ENCODE measurements around the gene RNF38.
"Not testable (repeated sequence)": the region's sequence is repeated elsewhere in the genome, so short reads cannot be mapped to it uniquely, and the experiment has no call there.

RNF38 gene

GRCh38 chr9:36328798-36329411 lies 71.2 kb downstream of the RNF38 start:
- DNase-seq = peak; percentile 71

GRCh38 chr9:36325081-36325828 lies 74.8 kb downstream of the RNF38 start:
- DNase-seq = no peak

GRCh38 chr9:36323926-36324325 lies 76.1 kb downstream of the RNF38 start:
- no peak for DNase-seq

GRCh38 chr9:36322462-36322861 lies 77.6 kb downstream of the RNF38 start:
- DNase-seq = no peak

- not testable (repeated sequence) for DNase-seq
These were observed 78.2 kb downstream of the RNF38 start for GRCh38 chr9:36321903-36322302.

GRCh38 chr9:36320466-36320865 lies 79.6 kb downstream of the RNF38 start:
- no peak for DNase-seq

- no peak for DNase-seq
These were observed 80.3 kb downstream of the RNF38 start for GRCh38 chr9:36319806-36320205.

GRCh38 chr9:36319183-36319582 lies 80.9 kb downstream of the RNF38 start:
- DNase-seq = no peak

GRCh38 chr9:36318212-36318802 lies 81.8 kb downstream of the RNF38 start:
- DNase-seq = no peak

- no peak for DNase-seq
These were observed 82.3 kb downstream of the RNF38 start for GRCh38 chr9:36317766-36318165.

- no peak for DNase-seq
These were observed 83.3 kb downstream of the RNF38 start for GRCh38 chr9:36316611-36317317.

GRCh38 chr9:36316049-36316448 lies 84.0 kb downstream of the RNF38 start:
- no peak for DNase-seq

- no peak for DNase-seq
These were observed 84.8 kb downstream of the RNF38 start for GRCh38 chr9:36315283-36315682.

- DNase-seq = no peak
These were observed 85.3 kb downstream of the RNF38 start for GRCh38 chr9:36314740-36315139.

GRCh38 chr9:36306471-36307306 lies 93.4 kb downstream of the RNF38 start:
- no peak for DNase-seq

GRCh38 chr9:36304366-36304765 lies 95.7 kb downstream of the RNF38 start:
- DNase-seq = not testable (repeated sequence)

- no peak for DNase-seq
These were observed 98.8 kb downstream of the RNF38 start for GRCh38 chr9:36301227-36301626.

- peak; percentile 83 for DNase-seq
These were observed 101.5 kb downstream of the RNF38 start for GRCh38 chr9:36298566-36298965.

- DNase-seq = no peak
These were observed 102.3 kb downstream of the RNF38 start for GRCh38 chr9:36297798-36298197.

- DNase-seq = not testable (repeated sequence)
These were observed 105.1 kb downstream of the RNF38 start for GRCh38 chr9:36294996-36295395.

GRCh38 chr9:36293918-36294317 lies 106.2 kb downstream of the RNF38 start:
- DNase-seq = no peak

GRCh38 chr9:36293171-36293570 lies 106.9 kb downstream of the RNF38 start:
- no peak for DNase-seq

GRCh38 chr9:36292641-36293040 lies 107.4 kb downstream of the RNF38 start:
- no peak for DNase-seq

All from fibroblast of skin of right biceps (primary cell).